CD4-positive, alpha-beta memory T cell (primary cell): ENCODE results near the gene NPNT. TPM values are rescaled to one million over a fixed set of nuclear protein-coding genes. Genes with fewer than 3 reads are reported as not detected.

Experiments used
- CTCF ChIA-PET: fragments of 350-600 bp; sonication (Branson Sonifier 250); formaldehyde crosslinking; loops from one replicate; lab custom pipeline; 2021; ENCODE audit warnings: inconsistent platforms; ENCODE audit not compliant: partially characterized antibody; lab: Charles Lee
- POLR2A ChIA-PET: fragments of 350-600 bp; sonication (Branson Sonifier 250); formaldehyde crosslinking; loops from one replicate; lab custom pipeline; 2021; ENCODE audit not compliant: partially characterized antibody; lab: Charles Lee
- DNase-seq, 5 donors: peaks; one replicate each; pipeline versions ENCODE4 v3.0.0 to v3.0.0-alpha.2; 2020 to 2022; ENCODE audit warnings: mixed read lengths in 1 of 5
- H3K27ac ChIP-seq: one replicate; pipeline ENCODE4 v1.7.0; 2013; ENCODE audit warnings: low read depth, low read length
- H3K27me3 ChIP-seq: 2 replicates; pipeline ENCODE4 v1.7.0; 2013; ENCODE audit warnings: mild to moderate bottlenecking, low read length, moderate library complexity; ENCODE audit not compliant: insufficient read depth
- H3K36me3 ChIP-seq: 2 replicates; pipeline ENCODE4 v1.7.0; 2013; ENCODE audit warnings: mild to moderate bottlenecking, low read length, moderate library complexity; ENCODE audit not compliant: insufficient read depth
- H3K4me1 ChIP-seq: 2 replicates; pipeline ENCODE4 v1.7.0; 2013; ENCODE audit warnings: mild to moderate bottlenecking, low read length, moderate library complexity; ENCODE audit not compliant: insufficient read depth
- H3K4me3 ChIP-seq, 2 donors: one replicate each; pipeline ENCODE4 v1.7.0; 2013; ENCODE audit warnings: low read length in 2 of 2, mild to moderate bottlenecking in 1 of 2
- H3K9me3 ChIP-seq, 2 donors: one replicate each; pipeline ENCODE4 v1.7.0; 2013; ENCODE audit warnings: low read length in 2 of 2, control low read depth in 1 of 2; ENCODE audit not compliant: control insufficient read depth in 1 of 2
- H3K27ac Mint-ChIP-seq, 7 donors: one replicate each; pipeline ENCODE4 v1.8.0; 2020 to 2021; ENCODE audit warnings: mixed read lengths in 7 of 7, mild to moderate bottlenecking in 6 of 7, inconsistent platforms in 3 of 7, moderate library complexity in 3 of 7
- H3K27me3 Mint-ChIP-seq, 2 donors: one replicate each; pipeline ENCODE4 v1.8.0; 2020 to 2021; ENCODE audit warnings: mixed read lengths in 2 of 2
- H3K36me3 Mint-ChIP-seq, 2 donors: one replicate each; pipeline ENCODE4 v1.8.0; 2020 to 2021; ENCODE audit warnings: mixed read lengths in 2 of 2, inconsistent platforms in 1 of 2, mild to moderate bottlenecking in 1 of 2
- H3K4me1 Mint-ChIP-seq, 4 donors: one replicate each; pipeline ENCODE4 v1.8.0; 2020 to 2021; ENCODE audit warnings: mixed read lengths in 4 of 4, mild to moderate bottlenecking in 1 of 4
- H3K4me3 Mint-ChIP-seq, 8 donors: one replicate each; pipeline ENCODE4 v1.8.0; 2020 to 2021; ENCODE audit warnings: mixed read lengths in 8 of 8, mild to moderate bottlenecking in 7 of 8, moderate library complexity in 6 of 8, inconsistent platforms in 3 of 8
- H3K9me3 Mint-ChIP-seq, 8 donors: one replicate each; pipeline ENCODE4 v1.8.0; 2020 to 2021; ENCODE audit warnings: mixed read lengths in 8 of 8, mild to moderate bottlenecking in 5 of 8, inconsistent platforms in 3 of 8, moderate library complexity in 1 of 8
- intact Hi-C: fragments of 100-400 bp; cut with micrococcal nuclease; formaldehyde crosslinking; loops from one replicate; pipeline ENCODE4 v1.15.1; 2023
- polyA plus RNA-seq, 2 donors: library from polyadenylated mRNA; unstranded; fragments of 300-500 nt; fragmentation: Illumina TruSeq; gene quantifications; one replicate each; pipeline ENCODE4 v1.2.3, GENCODE V29; 2021
- total RNA-seq, 2 experiments: library from RNA; stranded (reverse); gene quantifications; one replicate each; pipeline ENCODE4 v1.2.3, GENCODE V29; 2021

NPNT gene
- total and polyA plus RNA-seq, 4 experiments from 2014 or later, result not detected

- no peak overlapping the region for H3K27ac Mint-ChIP-seq
- Histone ChIP-seq H3K9me3 (no peaks in the 10 kb centered on the region), H3K4me1 (no peaks in the 10 kb centered on the region), H3K27me3 (peaks cover 13% of the 10 kb centered on the region), H3K27ac (no peak overlapping the region), H3K36me3 (no peaks in the 10 kb centered on the region), H3K4me3 (no peak overlapping the region)
- H3K9me3 Mint-ChIP-seq, result peaks cover 0 to 2% (median 0%) of the 10 kb centered on the region in 8 donors
- ChIA-PET POLR2A (no interaction called here), CTCF (no interaction called here)
- intact Hi-C loops, result no loop called here
- no peak overlapping the region for H3K4me3 Mint-ChIP-seq
- H3K27me3 Mint-ChIP-seq, result peaks cover 41 to 42% of the 10 kb centered on the region in 2 donors
- H3K36me3 Mint-ChIP-seq, result no peaks in the 10 kb centered on the region
- H3K4me1 Mint-ChIP-seq, result peaks cover 5 to 16% (median 6%) of the 10 kb centered on the region in 4 donors
- no peak for DNase-seq
Observed at GRCh38 chr4:105896984-105897775, 1.9 kb downstream of the NPNT start.

- Mint-ChIP-seq H3K9me3 (peaks cover 0 to 2% (median 0%) of the 10 kb centered on the region in 8 donors), H3K36me3 (no peaks in the 10 kb centered on the region), H3K4me1 (peaks cover 0 to 10% (median 2%) of the 10 kb centered on the region in 4 donors), H3K27me3 (peaks cover 28 to 36% of the 10 kb centered on the region in 2 donors), H3K27ac (no peak overlapping the region), H3K4me3 (no peak overlapping the region)
- intact Hi-C loops, result no loop called here
- Histone ChIP-seq H3K4me1 (no peaks in the 10 kb centered on the region), H3K4me3 (no peak overlapping the region), H3K27me3 (peaks cover 4% of the 10 kb centered on the region), H3K27ac (no peak overlapping the region), H3K9me3 (no peaks in the 10 kb centered on the region), H3K36me3 (no peaks in the 10 kb centered on the region)
- POLR2A ChIA-PET, result no interaction called here
- CTCF ChIA-PET, result no interaction called here
- DNase-seq, result no peak
Observed at GRCh38 chr4:105900541-105900940, 5.3 kb downstream of the NPNT start.

GRCh38 chr4:105902550-105903262 is 7.4 kb downstream of the NPNT start:
- Histone ChIP-seq H3K9me3 (no peaks in the 10 kb centered on the region), H3K36me3 (no peaks in the 10 kb centered on the region), H3K27me3 (no peaks in the 10 kb centered on the region), H3K4me1 (no peaks in the 10 kb centered on the region), H3K27ac (no peak overlapping the region), H3K4me3 (no peak overlapping the region)
- ChIA-PET CTCF (no interaction called here), POLR2A (no interaction called here)
- intact Hi-C loops, result no loop called here
- Mint-ChIP-seq H3K36me3 (no peaks in the 10 kb centered on the region), H3K27ac (no peak overlapping the region), H3K4me1 (no peaks in the 10 kb centered on the region), H3K4me3 (no peak overlapping the region), H3K27me3 (peaks cover 19 to 27% of the 10 kb centered on the region in 2 donors), H3K9me3 (peaks cover 0 to 2% (median 0%) of the 10 kb centered on the region in 8 donors)
- no peak for DNase-seq

- intact Hi-C loops, result no loop called here
- DNase-seq, result no peak
- H3K9me3 Mint-ChIP-seq, result no peaks in the 10 kb centered on the region
- peaks cover 1 to 6% of the 10 kb centered on the region in 2 donors for H3K27me3 Mint-ChIP-seq
- Histone ChIP-seq H3K27ac (no peak overlapping the region), H3K36me3 (no peaks in the 10 kb centered on the region), H3K9me3 (no peaks in the 10 kb centered on the region), H3K4me3 (no peak overlapping the region), H3K27me3 (no peaks in the 10 kb centered on the region), H3K4me1 (no peaks in the 10 kb centered on the region)
- no peaks in the 10 kb centered on the region for H3K36me3 Mint-ChIP-seq
- no peak overlapping the region for H3K27ac Mint-ChIP-seq
- POLR2A ChIA-PET, result no interaction called here
- H3K4me1 Mint-ChIP-seq, result no peaks in the 10 kb centered on the region
- CTCF ChIA-PET, result no interaction called here
- H3K4me3 Mint-ChIP-seq, result no peak overlapping the region
Observed at GRCh38 chr4:105909787-105910281, 14.6 kb downstream of the NPNT start.

GRCh38 chr4:105911426-105911825 is 16.2 kb downstream of the NPNT start:
- no peak for DNase-seq
- Histone ChIP-seq H3K4me1 (no peaks in the 10 kb centered on the region), H3K27ac (no peak overlapping the region), H3K36me3 (no peaks in the 10 kb centered on the region), H3K4me3 (no peak overlapping the region), H3K9me3 (no peaks in the 10 kb centered on the region), H3K27me3 (no peaks in the 10 kb centered on the region)
- H3K27ac Mint-ChIP-seq, result no peak overlapping the region
- no peaks in the 10 kb centered on the region for H3K36me3 Mint-ChIP-seq
- ChIA-PET CTCF (no interaction called here), POLR2A (no interaction called here)
- H3K4me1 Mint-ChIP-seq, result no peaks in the 10 kb centered on the region
- no peaks in the 10 kb centered on the region for H3K9me3 Mint-ChIP-seq
- H3K27me3 Mint-ChIP-seq, result peaks cover 0 to 4% of the 10 kb centered on the region in 2 donors
- intact Hi-C loops, result no loop called here
- H3K4me3 Mint-ChIP-seq, result no peak overlapping the region

GRCh38 chr4:105912633-105913032 is 17.4 kb downstream of the NPNT start:
- Histone ChIP-seq H3K27me3 (no peaks in the 10 kb centered on the region), H3K27ac (no peak overlapping the region), H3K4me3 (no peak overlapping the region), H3K4me1 (no peaks in the 10 kb centered on the region), H3K9me3 (no peaks in the 10 kb centered on the region), H3K36me3 (no peaks in the 10 kb centered on the region)
- no peaks in the 10 kb centered on the region for H3K36me3 Mint-ChIP-seq
- intact Hi-C loops, result no loop called here
- no peaks in the 10 kb centered on the region for H3K9me3 Mint-ChIP-seq
- no peaks in the 10 kb centered on the region for H3K4me1 Mint-ChIP-seq
- no peak overlapping the region for H3K4me3 Mint-ChIP-seq
- POLR2A ChIA-PET, result no interaction called here
- DNase-seq, result no peak
- peaks cover 0 to 4% of the 10 kb centered on the region in 2 donors for H3K27me3 Mint-ChIP-seq
- CTCF ChIA-PET, result no interaction called here
- H3K27ac Mint-ChIP-seq, result no peak overlapping the region

- H3K36me3 ChIP-seq, result no peaks in the 10 kb centered on the region
- ChIA-PET POLR2A (no interaction called here), CTCF (no interaction called here)
- Mint-ChIP-seq H3K4me3 (no peak overlapping the region), H3K9me3 (no peaks in the 10 kb centered on the region), H3K27ac (no peak overlapping the region), H3K4me1 (no peaks in the 10 kb centered on the region), H3K36me3 (no peaks in the 10 kb centered on the region), H3K27me3 (peaks cover 3 to 4% of the 10 kb centered on the region in 2 donors)
- H3K27me3 ChIP-seq, result no peaks in the 10 kb centered on the region
- H3K4me3 ChIP-seq, result no peak overlapping the region
- intact Hi-C loops, result no loop called here
- H3K4me1 ChIP-seq, result no peaks in the 10 kb centered on the region
- DNase-seq, result no peak
- H3K27ac ChIP-seq, result no peak overlapping the region
- H3K9me3 ChIP-seq, result no peaks in the 10 kb centered on the region
Observed at GRCh38 chr4:105917171-105917685, 22.0 kb downstream of the NPNT start.
